HG03280 (cell line): ENCODE measurements around the gene LSR.

ENCODE experiments used
- ATAC-seq: cut with Tn5 transposase; IDR thresholded peaks from one replicate; pipeline ENCODE4 v1.9.1; 2021; ENCODE audit warnings: mild to moderate bottlenecking, moderate library complexity; ENCODE audit not compliant: unreplicated experiment

Gene LSR

GRCh38 chr19:35298561-35298972, 49.8 kb downstream of the LSR start:
- no peak for ATAC-seq

- ATAC-seq: no peak
These were observed 50.9 kb downstream of the LSR start for GRCh38 chr19:35299523-35300338.

GRCh38 chr19:35300339-35300649, 51.5 kb downstream of the LSR start:
- ATAC-seq: no peak

DNA sequence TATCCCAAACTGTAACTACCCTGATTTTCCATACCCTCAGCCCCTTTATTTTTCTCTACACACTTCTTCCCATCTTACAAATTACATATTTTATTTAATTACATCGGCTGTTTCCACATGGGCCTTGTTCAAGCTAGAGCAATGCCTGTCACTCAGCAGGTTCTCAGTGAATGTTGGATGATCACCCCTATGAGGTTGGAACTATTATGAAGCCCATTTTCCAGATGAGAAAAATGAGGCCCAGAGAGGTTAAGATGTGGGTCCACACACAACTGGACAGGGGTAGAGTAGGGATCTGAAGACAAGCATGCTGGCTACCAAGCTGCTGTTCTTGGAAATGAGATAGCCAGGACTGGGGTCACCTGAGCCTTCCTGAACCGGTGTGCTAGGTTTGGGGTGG, 53.2 kb downstream of the LSR start:
- no peak for ATAC-seq

- no peak for ATAC-seq
These were observed 53.6 kb downstream of the LSR start for GRCh38 chr19:35302446-35302845.

DNA sequence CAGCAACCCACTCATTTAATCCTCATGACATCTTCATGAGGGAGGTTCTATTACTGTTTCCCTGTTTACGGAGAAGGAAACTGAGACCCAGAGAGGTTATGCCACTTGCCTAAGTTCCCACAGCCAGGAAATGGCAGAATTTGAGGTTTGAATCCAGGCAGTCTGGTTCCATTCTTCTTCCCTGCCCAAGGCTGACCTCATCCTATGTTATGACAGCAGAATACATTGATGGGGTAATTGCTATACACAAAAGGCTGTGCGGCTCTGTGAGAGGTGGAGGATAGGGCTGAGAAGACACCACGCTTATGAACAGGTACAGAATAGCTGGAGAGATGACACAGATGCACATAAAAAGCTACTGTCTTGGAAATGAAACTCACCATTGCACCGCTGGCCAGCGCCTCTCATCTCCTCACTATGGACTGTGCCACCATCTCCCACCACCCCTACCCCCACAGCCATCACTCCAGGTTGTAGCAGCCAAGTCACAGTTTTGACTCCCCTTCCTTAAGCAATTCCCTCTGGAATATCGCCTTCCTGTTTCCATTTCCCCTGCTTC, 54.6 kb downstream of the LSR start:
- ATAC-seq: no peak

DNA sequence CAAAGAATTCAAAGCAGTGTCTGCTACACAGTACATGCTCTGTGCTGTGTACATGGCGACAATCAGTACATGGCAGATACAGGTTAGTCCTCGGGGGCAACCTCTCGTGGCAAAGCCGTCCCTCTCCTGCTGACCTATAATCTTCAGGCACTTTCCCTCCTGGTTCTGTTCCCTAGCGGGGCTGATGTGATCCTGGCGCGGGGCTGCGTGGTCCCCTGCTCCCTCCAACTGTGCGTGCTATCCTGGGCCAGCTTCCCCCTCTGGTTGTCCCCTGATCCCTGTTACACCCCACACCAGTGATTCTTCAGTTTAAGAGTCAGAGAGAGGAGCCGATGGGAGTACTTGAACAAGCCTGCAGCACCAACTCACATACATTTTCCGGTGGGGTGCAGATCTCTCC, 55.2 kb downstream of the LSR start:
- ATAC-seq: no peak

GRCh38 chr19:35305181-35305580, 56.4 kb downstream of the LSR start:
- no peak for ATAC-seq

- no peak for ATAC-seq
These were observed 57.9 kb downstream of the LSR start for GRCh38 chr19:35306473-35307246.

- ATAC-seq: no peak
These were observed 59.1 kb downstream of the LSR start for GRCh38 chr19:35307931-35308330.

GRCh38 chr19:35308910-35309309, 60.1 kb downstream of the LSR start:
- no peak for ATAC-seq

- ATAC-seq: no peak
These were observed 60.9 kb downstream of the LSR start for GRCh38 chr19:35309481-35310279.

DNA sequence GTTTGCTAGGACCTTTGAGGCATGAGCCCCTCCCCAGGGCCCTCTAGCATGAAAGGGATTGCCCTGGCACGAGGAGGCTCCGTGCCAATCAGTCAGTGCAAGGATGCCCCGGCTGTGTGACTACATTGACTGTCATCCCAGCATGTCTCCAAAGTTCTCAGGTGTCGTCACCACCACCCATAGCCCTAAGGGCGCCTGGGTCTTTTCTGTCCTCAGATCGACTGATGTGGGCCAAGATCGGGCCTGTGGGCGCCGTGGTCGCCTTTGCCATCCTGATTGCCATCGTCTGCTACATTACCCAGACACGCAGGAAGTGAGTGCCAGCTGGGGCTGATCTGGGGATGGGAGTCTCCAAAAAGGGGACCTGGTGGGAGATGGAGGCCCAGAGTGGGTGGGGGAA, 61.5 kb downstream of the LSR start:
- no peak for ATAC-seq

DNA sequence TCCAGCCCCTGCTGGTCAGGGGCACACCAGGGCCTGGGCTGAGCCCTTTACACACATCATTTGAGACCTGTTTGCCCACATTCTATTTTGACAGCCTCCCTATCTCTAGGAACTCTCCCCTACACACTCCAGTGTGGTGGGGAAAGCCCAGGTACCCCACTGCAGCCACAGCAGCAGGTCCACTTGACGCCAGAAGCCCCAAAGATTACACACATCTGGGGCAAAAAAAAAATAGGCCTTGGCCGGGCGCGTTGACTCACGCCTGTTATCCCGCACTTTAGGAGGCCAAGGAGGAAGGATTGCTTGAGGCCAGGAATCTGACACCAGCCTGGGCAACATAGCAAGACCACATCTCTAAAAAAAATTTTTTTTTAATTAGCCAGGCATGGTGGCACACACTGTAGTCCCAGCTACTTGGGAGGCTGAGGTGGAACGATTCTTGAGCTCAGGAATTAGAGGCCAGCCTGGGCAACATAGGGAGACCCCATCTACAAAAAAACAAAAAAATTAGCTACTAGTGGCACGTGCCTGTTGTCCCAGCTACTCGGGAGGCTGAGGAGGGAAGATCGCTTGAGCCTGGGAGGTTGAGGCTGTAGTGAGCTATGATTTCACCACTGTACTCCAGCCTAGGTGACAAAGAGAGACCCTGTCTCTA, 62.1 kb downstream of the LSR start:
- no peak for ATAC-seq

GRCh38 chr19:35311901-35312665, 63.3 kb downstream of the LSR start:
- no peak for ATAC-seq

DNA sequence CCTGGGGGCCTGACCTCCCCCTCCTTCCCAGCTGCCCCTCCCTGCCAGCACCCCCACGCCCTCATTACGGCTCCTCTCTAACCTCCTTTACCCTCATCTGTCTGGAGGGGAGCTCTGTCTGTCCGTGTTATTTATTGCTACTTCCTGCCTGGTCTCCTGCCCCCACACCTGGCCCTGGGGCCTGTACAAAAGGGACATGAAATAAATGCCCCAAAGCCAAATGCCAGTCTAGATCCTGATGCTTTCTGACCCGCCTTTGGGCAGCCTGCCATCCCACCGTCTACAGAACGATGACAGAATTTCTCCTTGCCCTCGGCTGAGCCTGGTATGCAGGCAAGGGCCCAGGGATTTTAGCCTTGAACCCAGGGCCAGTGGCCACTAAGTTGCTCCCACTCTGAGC, 64.8 kb downstream of the LSR start:
- ATAC-seq: no peak

DNA sequence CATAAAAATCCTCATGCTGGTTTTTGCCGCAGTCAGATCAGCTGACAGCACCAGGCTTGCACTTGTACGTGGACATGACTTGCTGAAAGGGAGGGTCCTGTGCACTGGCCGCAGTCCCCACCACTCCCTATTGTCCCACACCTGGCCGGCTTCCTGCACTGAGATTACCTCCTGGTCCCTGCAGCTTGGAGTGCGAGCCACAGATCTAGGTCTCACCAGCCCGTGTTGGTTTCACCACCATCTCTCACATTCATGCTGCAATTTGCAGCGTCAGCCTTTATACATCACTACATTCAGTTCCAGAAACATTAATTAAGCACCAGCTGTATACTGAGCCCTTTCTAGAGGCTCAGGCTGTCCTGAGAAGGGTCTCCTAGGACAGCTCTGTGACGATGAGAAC, 65.2 kb downstream of the LSR start:
- ATAC-seq: no peak

DNA sequence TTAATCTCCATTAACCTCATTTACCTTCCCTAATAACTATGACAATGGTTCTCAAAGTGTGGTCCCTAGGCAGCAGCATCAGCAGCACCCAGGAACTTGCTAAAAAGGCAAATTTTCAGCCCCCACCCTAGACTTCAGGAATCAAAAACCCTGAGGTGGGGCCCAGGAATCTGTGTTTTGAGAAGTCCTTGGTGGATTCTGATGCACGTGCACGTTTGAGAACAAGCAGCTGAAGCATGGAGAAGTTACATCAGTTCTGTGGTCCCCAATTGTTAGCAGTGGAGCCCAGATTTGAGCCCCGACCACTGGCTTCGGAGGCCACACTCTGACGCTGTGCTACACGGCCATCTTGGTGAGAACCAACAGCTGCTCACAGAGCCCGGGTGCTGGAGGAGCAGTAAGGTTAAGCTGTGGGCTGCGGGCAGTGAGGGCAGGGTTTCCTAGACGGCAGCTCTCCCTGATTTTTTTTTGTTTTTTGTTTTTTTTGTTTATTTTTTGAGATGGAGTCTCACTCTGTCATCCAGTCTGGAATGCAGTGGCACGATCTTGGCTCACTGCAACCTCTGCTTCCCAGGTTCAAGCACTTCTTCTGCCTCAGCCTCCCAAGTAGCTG, 66.2 kb downstream of the LSR start:
- no peak for ATAC-seq

DNA sequence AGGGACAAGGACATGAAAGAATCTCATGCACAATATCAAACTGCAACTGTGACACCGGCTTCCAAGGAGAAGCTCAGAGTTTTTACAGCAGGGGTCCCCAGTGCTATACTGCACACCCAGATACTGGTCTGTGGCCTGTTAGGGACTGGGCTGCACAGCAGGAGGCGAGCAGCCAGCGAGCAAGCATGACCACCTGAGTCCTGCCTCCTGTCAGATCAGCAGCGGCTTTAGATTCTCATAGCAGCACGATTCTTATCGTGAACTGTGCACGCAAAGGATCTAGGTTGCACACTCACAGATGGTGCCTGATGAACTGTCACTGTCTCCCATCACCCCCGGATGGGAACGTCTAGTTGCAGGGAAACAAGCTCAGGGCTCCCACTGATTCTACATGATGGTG, 67.1 kb downstream of the LSR start:
- ATAC-seq: no peak

DNA sequence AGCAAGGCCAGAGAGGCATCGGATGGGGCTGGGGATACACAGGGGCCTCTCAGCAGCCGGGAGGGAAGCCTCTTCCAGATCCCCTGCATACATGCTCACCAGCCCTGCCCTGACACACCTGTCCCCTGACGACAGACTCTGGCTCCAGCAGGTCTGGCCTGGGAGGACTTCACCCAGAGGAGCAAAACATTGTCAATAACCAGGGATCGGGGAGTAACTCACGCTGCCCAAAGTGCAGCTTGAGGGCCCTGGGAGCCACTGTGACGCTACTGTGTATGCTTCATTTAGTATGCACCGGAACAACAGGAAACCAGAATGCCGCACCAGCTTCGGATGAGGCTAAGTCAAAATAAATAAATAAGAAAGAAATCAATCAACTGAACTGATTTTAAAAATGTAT, 67.8 kb downstream of the LSR start:
- ATAC-seq: no peak
